IPS-20b (cell line): ENCODE measurements around the gene RPTOR.

Experiments used
- H3K27ac ChIP-seq: one replicate; pipeline ENCODE4 v1.5.1; 2013; ENCODE audit warnings: low read length
- H3K27me3 ChIP-seq: 2 replicates; pipeline ENCODE4 v1.6.1; 2013; ENCODE audit warnings: mild to moderate bottlenecking, low read length, inconsistent platforms; ENCODE audit not compliant: insufficient read depth
- H3K36me3 ChIP-seq: 2 replicates; pipeline ENCODE4 v1.6.1; 2013; ENCODE audit warnings: low read depth, mild to moderate bottlenecking, inconsistent platforms, low read length, moderate library complexity; ENCODE audit not compliant: insufficient read depth
- H3K4me1 ChIP-seq: 2 replicates; pipeline ENCODE4 v1.6.1; 2013; ENCODE audit warnings: mild to moderate bottlenecking, control low read depth, inconsistent platforms, low read length, moderate library complexity; ENCODE audit not compliant: insufficient read depth
- H3K4me3 ChIP-seq: 2 replicates; pipeline ENCODE4 v1.5.1; 2013; ENCODE audit warnings: mild to moderate bottlenecking, low read length, inconsistent platforms
- H3K9ac ChIP-seq: 2 replicates; pipeline ENCODE4 v1.6.1; 2013; ENCODE audit warnings: low read depth, mild to moderate bottlenecking, inconsistent platforms, low read length, moderate library complexity
- H3K9me3 ChIP-seq: 2 replicates; pipeline ENCODE4 v1.6.1; 2013; ENCODE audit warnings: mild to moderate bottlenecking, low read depth, low read length, inconsistent platforms; ENCODE audit not compliant: insufficient read depth

The RPTOR gene

GRCh38 chr17:80516171-80516932 lies 28.3 kb upstream of the RPTOR start:
- no peak overlapping the region for H3K9ac ChIP-seq
- H3K9me3 ChIP-seq = no peaks in the 10 kb centered on the region
- H3K4me1 ChIP-seq = no peaks in the 10 kb centered on the region
- no peaks in the 10 kb centered on the region for H3K36me3 ChIP-seq
- H3K27me3 ChIP-seq = no peaks in the 10 kb centered on the region; the same call in 1 of the 2 replicates
- H3K27ac ChIP-seq = no peak overlapping the region
- H3K4me3 ChIP-seq = no peak overlapping the region

- H3K27me3 ChIP-seq = no peaks in the 10 kb centered on the region; the same call in 1 of the 2 replicates
- no peak overlapping the region for H3K9ac ChIP-seq
- no peaks in the 10 kb centered on the region for H3K9me3 ChIP-seq
- H3K27ac ChIP-seq = no peak overlapping the region
- no peak overlapping the region for H3K4me3 ChIP-seq
- H3K4me1 ChIP-seq = no peaks in the 10 kb centered on the region
- no peaks in the 10 kb centered on the region for H3K36me3 ChIP-seq
Observed at GRCh38 chr17:80517641-80518040, 27.0 kb upstream of the RPTOR start.

- H3K27me3 ChIP-seq = no peaks in the 10 kb centered on the region; the same call in 1 of the 2 replicates
- H3K9me3 ChIP-seq = no peaks in the 10 kb centered on the region
- no peak overlapping the region for H3K4me3 ChIP-seq
- H3K27ac ChIP-seq = no peak overlapping the region
- no peak overlapping the region for H3K9ac ChIP-seq
- H3K4me1 ChIP-seq = no peaks in the 10 kb centered on the region
- no peaks in the 10 kb centered on the region for H3K36me3 ChIP-seq
Observed at GRCh38 chr17:80518392-80518791, 26.2 kb upstream of the RPTOR start.

DNA sequence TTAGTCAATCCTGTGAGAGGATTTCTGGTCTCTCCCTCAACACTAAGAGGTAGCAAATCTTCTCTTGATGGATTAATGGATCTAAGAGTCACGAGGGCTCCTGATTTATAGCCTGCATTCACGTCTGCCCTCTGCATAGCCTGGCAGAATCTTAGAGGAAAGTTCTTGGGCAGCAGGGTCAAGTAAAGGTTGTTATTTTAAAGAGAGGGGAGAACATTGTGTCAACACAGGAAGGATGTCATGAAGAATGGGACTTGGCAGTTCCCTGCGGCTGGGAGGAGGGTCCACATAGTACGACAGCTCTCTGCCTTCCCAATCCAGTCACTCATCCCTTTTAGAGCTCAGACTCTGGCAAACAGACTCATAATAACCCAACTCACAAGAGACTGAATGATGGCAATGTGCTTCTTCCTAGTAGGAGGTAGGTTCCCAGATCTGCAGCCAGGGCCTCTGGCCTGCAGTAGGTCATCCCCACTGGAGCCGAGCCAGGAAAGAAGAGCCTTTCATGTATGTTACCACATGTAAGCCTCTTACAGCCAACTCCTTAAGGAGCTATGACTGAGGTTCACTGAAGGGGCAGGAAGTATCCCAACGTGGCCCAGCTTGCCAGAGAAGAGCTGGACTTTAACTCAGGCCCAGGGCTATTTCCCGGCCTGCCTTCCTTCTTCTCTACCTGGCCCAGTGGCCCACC lies 25.4 kb upstream of the RPTOR start:
- H3K9ac ChIP-seq = no peak overlapping the region
- no peaks in the 10 kb centered on the region for H3K9me3 ChIP-seq
- H3K4me3 ChIP-seq = no peak overlapping the region
- H3K4me1 ChIP-seq = no peaks in the 10 kb centered on the region
- H3K36me3 ChIP-seq = no peaks in the 10 kb centered on the region
- H3K27ac ChIP-seq = no peak overlapping the region
- no peaks in the 10 kb centered on the region for H3K27me3 ChIP-seq

DNA sequence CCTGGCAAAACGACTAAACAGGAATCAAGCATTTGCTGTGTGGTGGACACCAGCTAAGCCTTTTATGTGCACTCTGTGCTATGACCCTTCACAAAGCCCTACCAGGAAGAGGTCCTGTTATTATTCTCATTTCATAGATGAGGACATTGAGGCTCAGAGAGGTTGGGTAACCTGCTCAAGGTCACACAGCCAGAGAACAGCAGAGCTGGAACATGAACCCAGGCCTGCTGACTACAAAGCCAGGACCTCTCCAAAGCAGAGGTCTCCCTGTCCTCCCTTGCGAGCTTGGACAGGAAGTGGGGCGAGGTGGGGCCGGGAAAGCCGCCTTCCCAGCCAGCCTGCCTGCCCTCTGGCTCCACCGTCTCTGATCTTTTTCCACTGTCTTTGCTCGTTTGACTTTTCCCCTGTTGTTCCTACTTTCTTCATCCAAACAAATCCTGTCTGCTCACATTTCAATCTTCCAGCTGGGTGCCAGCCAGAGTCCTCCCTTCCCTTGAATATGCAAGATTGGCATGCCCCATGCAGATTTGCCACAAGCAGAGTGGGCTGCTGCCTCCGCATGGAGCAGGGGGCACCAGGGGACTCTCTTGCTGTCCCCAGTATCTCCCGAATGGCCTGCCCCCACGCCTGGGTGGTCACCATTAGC lies 23.7 kb upstream of the RPTOR start:
- Histone ChIP-seq H3K9ac (no peak overlapping the region), H3K4me3 (no peak overlapping the region), H3K9me3 (no peaks in the 10 kb centered on the region), H3K27me3 (no peaks in the 10 kb centered on the region), H3K36me3 (no peaks in the 10 kb centered on the region), H3K27ac (no peak overlapping the region), H3K4me1 (peaks cover under 1% of the 10 kb centered on the region; the same call in 1 of the 2 replicates)

GRCh38 chr17:80523054-80523744 lies 21.4 kb upstream of the RPTOR start:
- Histone ChIP-seq H3K27ac (no peak overlapping the region), H3K36me3 (no peaks in the 10 kb centered on the region)

DNA sequence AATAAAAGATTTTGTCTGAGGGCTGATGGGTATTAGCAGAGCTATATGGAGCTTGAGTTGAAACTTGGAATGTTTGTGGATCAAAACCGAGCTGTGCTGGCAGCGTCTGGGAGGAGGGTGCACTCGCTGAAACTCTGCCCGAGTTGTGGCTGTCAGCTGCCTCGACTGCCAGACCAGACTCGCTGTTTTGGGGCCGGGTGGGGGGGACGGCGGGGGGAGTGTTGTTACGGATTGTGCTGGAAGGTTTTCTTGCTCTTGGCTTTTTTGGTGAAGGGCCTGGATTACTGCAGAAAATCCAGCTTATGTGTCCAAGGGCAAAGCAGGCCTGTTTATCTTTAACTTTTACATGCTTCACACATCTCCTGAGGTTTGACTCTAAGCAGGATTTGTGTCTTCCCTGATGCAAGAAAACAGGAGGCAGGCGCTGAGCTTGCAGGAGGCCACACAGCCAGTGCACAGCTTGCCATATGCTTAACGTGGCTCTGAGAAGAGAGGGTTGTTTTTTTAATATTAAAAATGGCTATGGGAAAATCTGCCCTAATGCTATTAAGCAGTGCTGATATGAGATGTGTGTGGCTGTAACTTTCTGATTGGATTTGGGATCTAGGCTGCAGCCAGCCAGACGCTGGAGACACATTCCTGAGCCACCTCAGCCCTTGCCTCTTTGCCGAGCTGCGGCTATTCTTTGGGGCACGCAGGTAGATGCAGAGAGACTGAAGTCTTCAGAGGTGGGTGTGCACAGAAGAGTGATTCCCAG lies 20.5 kb upstream of the RPTOR start:
- H3K27ac ChIP-seq = no peak overlapping the region
- H3K27me3 ChIP-seq = peaks cover 6% of the 10 kb centered on the region; the same call in 1 of the 2 replicates

More at GRCh38 chr17:80523054-80523744, 21.4 kb upstream of the RPTOR start:
- Histone ChIP-seq H3K4me3 (no peak overlapping the region), H3K4me1 (peaks cover 10% of the 10 kb centered on the region), H3K27me3 (peaks cover 6% of the 10 kb centered on the region; the same call in 1 of the 2 replicates), H3K9me3 (no peaks in the 10 kb centered on the region), H3K9ac (no peak overlapping the region)

DNA sequence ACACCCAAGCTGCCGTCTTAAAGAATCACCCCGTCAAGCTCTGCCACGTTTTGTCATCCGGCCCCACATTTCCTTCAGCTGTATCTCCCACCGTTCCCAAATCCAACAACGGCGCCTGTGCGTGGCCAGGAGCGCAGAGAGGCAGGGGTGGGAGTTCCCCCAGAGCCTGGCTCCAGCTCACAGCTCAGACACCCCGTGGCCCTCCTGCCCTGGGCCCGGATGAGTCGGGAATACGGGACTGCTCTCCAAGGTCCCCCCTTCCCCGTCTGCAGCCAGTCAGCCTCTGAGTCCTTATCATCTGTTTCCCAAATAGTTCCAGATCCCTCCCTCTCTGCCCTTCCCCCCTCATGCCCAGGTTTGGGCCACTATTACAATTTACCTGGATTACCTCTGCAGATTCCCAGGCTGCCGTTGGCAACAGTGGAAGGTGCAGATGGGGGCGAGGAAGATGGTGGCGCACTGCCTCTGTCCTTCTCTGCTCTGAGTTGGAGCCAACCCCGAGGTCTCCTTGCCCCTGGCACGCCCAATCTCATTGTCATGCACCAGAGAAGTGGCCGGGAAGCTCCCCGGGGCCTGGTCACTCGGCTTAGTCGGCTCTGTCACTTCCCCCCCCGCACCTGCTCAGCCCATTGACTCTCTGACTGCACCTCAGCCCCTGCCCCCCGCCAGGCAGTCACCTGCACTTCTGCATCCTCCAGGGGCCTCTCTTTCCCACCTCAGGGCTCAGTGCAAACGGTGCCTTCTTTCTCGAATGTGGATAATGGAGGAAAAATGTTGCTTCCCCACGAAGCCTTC lies 18.3 kb upstream of the RPTOR start:
- H3K27ac ChIP-seq = no peak overlapping the region
- H3K9ac ChIP-seq = no peak overlapping the region
- H3K36me3 ChIP-seq = no peaks in the 10 kb centered on the region
- H3K4me1 ChIP-seq = peaks cover 10% of the 10 kb centered on the region
- H3K27me3 ChIP-seq = peaks cover 6% of the 10 kb centered on the region; the same call in 1 of the 2 replicates
- H3K4me3 ChIP-seq = peak overlapping the region; percentile 40; the same call in 1 of the 2 replicates
- no peaks in the 10 kb centered on the region for H3K9me3 ChIP-seq

More for the DNA sequence above, 20.5 kb upstream of the RPTOR start:
- H3K9ac ChIP-seq = no peak overlapping the region
- H3K4me3 ChIP-seq = no peak overlapping the region
- H3K9me3 ChIP-seq = no peaks in the 10 kb centered on the region
- H3K4me1 ChIP-seq = peaks cover 10% of the 10 kb centered on the region
- H3K36me3 ChIP-seq = no peaks in the 10 kb centered on the region

- no peak overlapping the region for H3K9ac ChIP-seq
- peaks cover 6% of the 10 kb centered on the region; the same call in 1 of the 2 replicates for H3K27me3 ChIP-seq
Observed at GRCh38 chr17:80527016-80527645, 17.5 kb upstream of the RPTOR start.

GRCh38 chr17:80528536-80528935 lies 16.1 kb upstream of the RPTOR start:
- H3K27ac ChIP-seq = no peak overlapping the region
- peaks cover 6% of the 10 kb centered on the region; the same call in 1 of the 2 replicates for H3K27me3 ChIP-seq
- H3K36me3 ChIP-seq = no peaks in the 10 kb centered on the region
- no peak overlapping the region for H3K9ac ChIP-seq
- no peak overlapping the region for H3K4me3 ChIP-seq
- no peaks in the 10 kb centered on the region for H3K9me3 ChIP-seq
- peaks cover 10% of the 10 kb centered on the region for H3K4me1 ChIP-seq

More at GRCh38 chr17:80527016-80527645, 17.5 kb upstream of the RPTOR start:
- Histone ChIP-seq H3K9me3 (no peaks in the 10 kb centered on the region), H3K36me3 (no peaks in the 10 kb centered on the region), H3K4me1 (peaks cover 10% of the 10 kb centered on the region), H3K27ac (no peak overlapping the region), H3K4me3 (no peak overlapping the region)
